ENCODE measurements around the gene KLHL4. TPM values are rescaled to one million over a fixed set of nuclear protein-coding genes. Genes with fewer than 3 reads are reported as not detected.

KLHL4 gene
- total RNA-seq, 1 experiment from 2014 or later = 0.10 TPM

DNA sequence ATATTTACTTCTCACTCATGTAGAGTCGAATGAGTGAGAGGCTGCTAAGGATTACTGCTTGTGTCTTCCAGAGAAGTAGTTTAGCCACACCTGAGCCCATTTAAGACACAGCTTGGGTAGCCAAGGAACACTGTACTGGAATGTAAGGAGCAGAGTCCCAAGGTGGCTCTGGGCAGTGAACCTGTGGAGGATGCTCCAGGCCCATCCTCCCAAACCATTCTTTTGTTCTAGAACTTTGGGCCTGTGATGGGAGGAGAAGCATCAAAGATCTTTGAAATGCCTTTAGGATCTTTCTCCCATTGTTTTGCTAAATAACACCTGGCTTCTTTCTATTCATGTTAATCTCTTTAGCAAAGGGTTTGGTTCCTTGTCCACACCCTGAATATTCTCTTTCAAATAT lies 162.2 kb downstream of the KLHL4 start:
- no peak overlapping the region for H3K9ac ChIP-seq (ENCODE audit: low read length)
- DNase-seq (ENCODE audit: low read depth, low spot score) (no peak), ATAC-seq (no peak)
- no peaks in the 10 kb centered on the region for H3K27me3 ChIP-seq (ENCODE audit: insufficient read depth, low read length)
- H3K9me3 ChIP-seq (ENCODE audit: control insufficient read depth in 1 of 2, insufficient read depth in 1 of 2, low read depth in 1 of 2, low read length in 2 of 2) = no peaks in the 10 kb centered on the region
- ChIA-PET CTCF (no interaction called here), RAD21 (ENCODE audit: low non-redundant PET in 1 of 2, low total read pairs in 2 of 2, uncharacterized antibody in 2 of 2, unreplicated experiment in 2 of 2) (no interaction called here), POLR2A (no interaction called here)
- H3K27ac ChIP-seq (ENCODE audit: low read depth, low read length) = no peak overlapping the region
- no peaks in the 10 kb centered on the region for H3K36me3 ChIP-seq (ENCODE audit: control insufficient read depth in 1 of 2, insufficient read depth in 2 of 2, low read length in 2 of 2)
- H4K20me1 ChIP-seq (ENCODE audit: insufficient read depth) = no peaks in the 10 kb centered on the region
- no TSS peak for BruUV-seq (replicated peaks)
- H2AFZ ChIP-seq (ENCODE audit: low read depth, low read length, poor library complexity, severe bottlenecking) = no peak overlapping the region
- no peak overlapping the region for H3K4me2 ChIP-seq (ENCODE audit: low read length)
- no peak for TF ChIP-seq CBX3 (IDR thresholded peaks at IDR 0.05; ENCODE audit: low read depth)
- TF ChIP-seq SP1 (IDR thresholded peaks at IDR 0.05; ENCODE audit: low read depth) = no peak
- TF ChIP-seq YY1 (IDR thresholded peaks at IDR 0.05; ENCODE audit: extremely low read depth, insufficient replicate concordance, low read depth, low read length) = no peak
- TF ChIP-seq ZNF274 (IDR thresholded peaks at IDR 0.05; ENCODE audit: low read depth, low read length) = no peak
- TF ChIP-seq POLR2AphosphoS5 (IDR thresholded peaks at IDR 0.05; ENCODE audit: low read depth, low read length) = no peak
- H3K79me2 ChIP-seq (ENCODE audit: insufficient read depth, low read length) = no peaks in the 10 kb centered on the region
- no peaks in the 10 kb centered on the region for H3K9me2 ChIP-seq (ENCODE audit: insufficient read depth)
- no peaks in the 10 kb centered on the region for H3K4me1 ChIP-seq (ENCODE audit: control insufficient read depth in 1 of 2, insufficient read depth in 2 of 2, low read length in 2 of 2)
- intact Hi-C loops (cut with micrococcal nuclease) = no loop called here
- H3K4me3 ChIP-seq (replicated peaks in 1 of 2; ENCODE audit: low read depth in 1 of 2, low read length in 2 of 2) = no peak overlapping the region

DNA sequence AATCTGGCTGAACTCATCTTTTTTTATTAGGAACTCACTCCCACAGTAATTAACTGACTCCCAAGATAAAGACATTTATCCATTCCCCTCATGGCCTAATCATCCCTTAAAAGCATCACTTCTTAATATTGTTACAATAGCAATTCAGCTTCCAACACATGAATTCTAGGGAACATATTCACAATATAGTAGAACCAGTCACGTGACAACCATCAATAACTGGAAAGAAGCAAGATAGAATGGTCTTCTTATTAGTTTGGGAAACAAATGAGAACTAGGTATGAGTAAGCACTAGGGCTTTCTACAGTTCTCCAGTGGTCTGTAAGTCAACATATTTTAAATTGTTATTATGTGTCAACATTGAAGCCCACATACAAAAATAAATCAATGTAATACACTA lies 170.1 kb downstream of the KLHL4 start:
- Histone ChIP-seq H3K4me3 (replicated peaks in 1 of 2; ENCODE audit: low read depth in 1 of 2, low read length in 2 of 2) (no peak overlapping the region), H3K27ac (ENCODE audit: low read depth, low read length) (no peak overlapping the region), H2AFZ (ENCODE audit: low read depth, low read length, poor library complexity, severe bottlenecking) (no peak overlapping the region), H3K9me3 (ENCODE audit: control insufficient read depth in 1 of 2, insufficient read depth in 1 of 2, low read depth in 1 of 2, low read length in 2 of 2) (no peaks in the 10 kb centered on the region), H4K20me1 (ENCODE audit: insufficient read depth) (no peaks in the 10 kb centered on the region), H3K79me2 (ENCODE audit: insufficient read depth, low read length) (no peaks in the 10 kb centered on the region), H3K27me3 (ENCODE audit: insufficient read depth, low read length) (no peaks in the 10 kb centered on the region), H3K4me2 (ENCODE audit: low read length) (no peak overlapping the region), H3K9me2 (ENCODE audit: insufficient read depth) (no peaks in the 10 kb centered on the region), H3K9ac (ENCODE audit: low read length) (no peak overlapping the region), H3K36me3 (ENCODE audit: control insufficient read depth in 1 of 2, insufficient read depth in 2 of 2, low read length in 2 of 2) (no peaks in the 10 kb centered on the region), H3K4me1 (ENCODE audit: control insufficient read depth in 1 of 2, insufficient read depth in 2 of 2, low read length in 2 of 2) (no peaks in the 10 kb centered on the region)
- intact Hi-C loops (cut with micrococcal nuclease) = no loop called here
- DNase-seq (ENCODE audit: low read depth, low spot score) (no peak), ATAC-seq (no peak)
- ChIA-PET CTCF (no interaction called here), RAD21 (ENCODE audit: low non-redundant PET in 1 of 2, low total read pairs in 2 of 2, uncharacterized antibody in 2 of 2, unreplicated experiment in 2 of 2) (no interaction called here), POLR2A (no interaction called here)
- no TSS peak for BruUV-seq (replicated peaks)
- TF ChIP-seq, protein P1, sequence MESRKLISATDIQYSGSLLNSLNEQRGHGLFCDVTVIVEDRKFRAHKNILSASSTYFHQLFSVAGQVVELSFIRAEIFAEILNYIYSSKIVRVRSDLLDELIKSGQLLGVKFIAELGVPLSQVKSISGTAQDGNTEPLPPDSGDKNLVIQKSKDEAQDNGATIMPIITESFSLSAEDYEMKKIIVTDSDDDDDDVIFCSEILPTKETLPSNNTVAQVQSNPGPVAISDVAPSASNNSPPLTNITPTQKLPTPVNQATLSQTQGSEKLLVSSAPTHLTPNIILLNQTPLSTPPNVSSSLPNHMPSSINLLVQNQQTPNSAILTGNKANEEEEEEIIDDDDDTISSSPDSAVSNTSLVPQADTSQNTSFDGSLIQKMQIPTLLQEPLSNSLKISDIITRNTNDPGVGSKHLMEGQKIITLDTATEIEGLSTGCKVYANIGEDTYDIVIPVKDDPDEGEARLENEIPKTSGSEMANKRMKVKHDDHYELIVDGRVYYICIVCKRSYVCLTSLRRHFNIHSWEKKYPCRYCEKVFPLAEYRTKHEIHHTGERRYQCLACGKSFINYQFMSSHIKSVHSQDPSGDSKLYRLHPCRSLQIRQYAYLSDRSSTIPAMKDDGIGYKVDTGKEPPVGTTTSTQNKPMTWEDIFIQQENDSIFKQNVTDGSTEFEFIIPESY (IDR thresholded peaks at IDR 0.05; ENCODE audit: extremely low read depth, insufficient replicate concordance, low read length) = no peak
- no peak for TF ChIP-seq SIN3A (IDR thresholded peaks at IDR 0.05; ENCODE audit: low read depth)
- TF ChIP-seq TCF7L2 (IDR thresholded peaks at IDR 0.05; ENCODE audit: borderline replicate concordance, extremely low read depth, insufficient read depth, insufficient read length) = no peak
- TF ChIP-seq, protein P2, sequence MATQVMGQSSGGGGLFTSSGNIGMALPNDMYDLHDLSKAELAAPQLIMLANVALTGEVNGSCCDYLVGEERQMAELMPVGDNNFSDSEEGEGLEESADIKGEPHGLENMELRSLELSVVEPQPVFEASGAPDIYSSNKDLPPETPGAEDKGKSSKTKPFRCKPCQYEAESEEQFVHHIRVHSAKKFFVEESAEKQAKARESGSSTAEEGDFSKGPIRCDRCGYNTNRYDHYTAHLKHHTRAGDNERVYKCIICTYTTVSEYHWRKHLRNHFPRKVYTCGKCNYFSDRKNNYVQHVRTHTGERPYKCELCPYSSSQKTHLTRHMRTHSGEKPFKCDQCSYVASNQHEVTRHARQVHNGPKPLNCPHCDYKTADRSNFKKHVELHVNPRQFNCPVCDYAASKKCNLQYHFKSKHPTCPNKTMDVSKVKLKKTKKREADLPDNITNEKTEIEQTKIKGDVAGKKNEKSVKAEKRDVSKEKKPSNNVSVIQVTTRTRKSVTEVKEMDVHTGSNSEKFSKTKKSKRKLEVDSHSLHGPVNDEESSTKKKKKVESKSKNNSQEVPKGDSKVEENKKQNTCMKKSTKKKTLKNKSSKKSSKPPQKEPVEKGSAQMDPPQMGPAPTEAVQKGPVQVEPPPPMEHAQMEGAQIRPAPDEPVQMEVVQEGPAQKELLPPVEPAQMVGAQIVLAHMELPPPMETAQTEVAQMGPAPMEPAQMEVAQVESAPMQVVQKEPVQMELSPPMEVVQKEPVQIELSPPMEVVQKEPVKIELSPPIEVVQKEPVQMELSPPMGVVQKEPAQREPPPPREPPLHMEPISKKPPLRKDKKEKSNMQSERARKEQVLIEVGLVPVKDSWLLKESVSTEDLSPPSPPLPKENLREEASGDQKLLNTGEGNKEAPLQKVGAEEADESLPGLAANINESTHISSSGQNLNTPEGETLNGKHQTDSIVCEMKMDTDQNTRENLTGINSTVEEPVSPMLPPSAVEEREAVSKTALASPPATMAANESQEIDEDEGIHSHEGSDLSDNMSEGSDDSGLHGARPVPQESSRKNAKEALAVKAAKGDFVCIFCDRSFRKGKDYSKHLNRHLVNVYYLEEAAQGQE (IDR thresholded peaks at IDR 0.05; ENCODE audit: low read depth) = no peak
- TF ChIP-seq CBX3 (IDR thresholded peaks at IDR 0.05; ENCODE audit: low read depth) = no peak
- TF ChIP-seq YY1 (IDR thresholded peaks at IDR 0.05; ENCODE audit: extremely low read depth, insufficient replicate concordance, low read depth, low read length) = no peak
- TF ChIP-seq SRF (IDR thresholded peaks at IDR 0.05; ENCODE audit: low read depth) = no peak
- no peak for TF ChIP-seq EZH2 (IDR thresholded peaks at IDR 0.05)
- no peak for TF ChIP-seq POLR2A (IDR thresholded peaks at IDR 0.05; ENCODE audit: borderline replicate concordance, extremely low read depth, insufficient read depth, insufficient read length)
- no peak for TF ChIP-seq ELF1 (IDR thresholded peaks at IDR 0.05; ENCODE audit: borderline replicate concordance, low read depth)
- TF ChIP-seq, protein P3, sequence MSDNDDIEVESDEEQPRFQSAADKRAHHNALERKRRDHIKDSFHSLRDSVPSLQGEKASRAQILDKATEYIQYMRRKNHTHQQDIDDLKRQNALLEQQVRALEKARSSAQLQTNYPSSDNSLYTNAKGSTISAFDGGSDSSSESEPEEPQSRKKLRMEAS (IDR thresholded peaks at IDR 0.05) = no peak
- no peak for TF ChIP-seq FOSL1 (IDR thresholded peaks at IDR 0.05; ENCODE audit: low read depth)
- TF ChIP-seq, protein P4, sequence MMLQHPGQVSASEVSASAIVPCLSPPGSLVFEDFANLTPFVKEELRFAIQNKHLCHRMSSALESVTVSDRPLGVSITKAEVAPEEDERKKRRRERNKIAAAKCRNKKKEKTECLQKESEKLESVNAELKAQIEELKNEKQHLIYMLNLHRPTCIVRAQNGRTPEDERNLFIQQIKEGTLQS (IDR thresholded peaks at IDR 0.05) = no peak
